HG03039 (cell line): ENCODE data around the gene MYH7.
"Not testable (repeated sequence)": the region's sequence is repeated elsewhere in the genome, so short reads cannot be mapped to it uniquely, and the experiment has no call there.

Experiments
- ATAC-seq: cut with Tn5 transposase; IDR thresholded peaks from one replicate; pipeline ENCODE4 v1.9.1; 2021; ENCODE audit warnings: mild to moderate bottlenecking, moderate library complexity; ENCODE audit not compliant: unreplicated experiment

MYH7 gene

GRCh38 chr14:23431486-23431885 is 4.0 kb downstream of the MYH7 start:
- ATAC-seq: no peak

- no peak for ATAC-seq
These were observed 4.8 kb downstream of the MYH7 start for GRCh38 chr14:23430723-23431085.

- ATAC-seq: no peak
These were observed 5.3 kb downstream of the MYH7 start for GRCh38 chr14:23430016-23430722.

GRCh38 chr14:23428686-23429495 is 6.6 kb downstream of the MYH7 start:
- no peak for ATAC-seq

- not testable (repeated sequence) for ATAC-seq
These were observed 9.7 kb downstream of the MYH7 start for GRCh38 chr14:23425798-23426197.

- ATAC-seq: no peak
These were observed 10.3 kb downstream of the MYH7 start for GRCh38 chr14:23425169-23425568.

GRCh38 chr14:23423657-23424056 is 11.8 kb downstream of the MYH7 start:
- ATAC-seq: no peak

- ATAC-seq: no peak
These were observed 13.9 kb downstream of the MYH7 start for GRCh38 chr14:23421594-23421993.

GRCh38 chr14:23419646-23420045 is 15.8 kb downstream of the MYH7 start:
- not testable (repeated sequence) for ATAC-seq

- no peak for ATAC-seq
These were observed 17.4 kb downstream of the MYH7 start for GRCh38 chr14:23418021-23418420.

- not testable (repeated sequence) for ATAC-seq
These were observed 18.2 kb downstream of the MYH7 start for GRCh38 chr14:23417269-23417668.

- ATAC-seq: no peak
These were observed 18.7 kb downstream of the MYH7 start for GRCh38 chr14:23416801-23417200.

- no peak for ATAC-seq
These were observed 19.4 kb downstream of the MYH7 start for GRCh38 chr14:23415821-23416778.

- ATAC-seq: no peak
These were observed 20.3 kb downstream of the MYH7 start for GRCh38 chr14:23414906-23415820.

- no peak for ATAC-seq
These were observed 21.2 kb downstream of the MYH7 start for GRCh38 chr14:23414254-23414653.

- no peak for ATAC-seq
These were observed 21.8 kb downstream of the MYH7 start for GRCh38 chr14:23413681-23414080.

GRCh38 chr14:23411563-23412525 is 23.6 kb downstream of the MYH7 start:
- no peak for ATAC-seq

GRCh38 chr14:23409966-23410635 is 25.4 kb downstream of the MYH7 start:
- ATAC-seq: no peak
